Esophagus squamous epithelium (tissue), 4 donors: ENCODE results near the gene PDF.

Source experiments
- CTCF ChIP-seq, 6 experiments: fragments of 450-650 bp in 4 of 6; fragments of 200-600 bp in 2 of 6; sonication (generic) in 2 of 6; IDR thresholded peaks; one replicate each; pipeline ENCODE4 v1.5.1; 2016 to 2019; ENCODE audit warnings: antibody characterized with exemption in 6 of 6, mild to moderate bottlenecking in 4 of 6, moderate library complexity in 4 of 6
- POLR2A ChIP-seq, 4 donors: fragments of 450-650 bp; IDR thresholded peaks; one replicate each; pipeline ENCODE4 v1.6.1; 2017; ENCODE audit warnings: antibody characterized with exemption in 4 of 4, mild to moderate bottlenecking in 4 of 4, moderate library complexity in 3 of 4

GRCh38 chr16:69326172-69326873 is 4.1 kb downstream of the PDF start:
- TF ChIP-seq CTCF (IDR thresholded peaks at IDR 0.05) (no peak), POLR2A (IDR thresholded peaks at IDR 0.05) (no peak)
